Liver (tissue), 9 donors: Measurements from ENCODE around the gene PLXNA2. TPM values are rescaled to one million over a fixed set of nuclear protein-coding genes. Genes with fewer than 3 reads are reported as not detected.

ENCODE experiments used
- DNase-seq: peaks from one replicate; pipeline ENCODE4 v3.0.0-alpha.2; 2017; ENCODE audit warnings: low spot score
- H3K27ac ChIP-seq, 2 donors: one replicate each; pipeline ENCODE4 v1.7.0; 2013; ENCODE audit warnings: inconsistent platforms in 2 of 2, low read length in 2 of 2, control low read depth in 1 of 2, low read depth in 1 of 2, mild to moderate bottlenecking in 1 of 2
- H3K27me3 ChIP-seq, 4 donors: one replicate each; pipeline versions ENCODE4 v1.6.1 to v1.7.0; 2013; ENCODE audit warnings: low read length in 3 of 4, inconsistent platforms in 1 of 4, mild to moderate bottlenecking in 1 of 4, moderate library complexity in 1 of 4; ENCODE audit not compliant: control insufficient read depth in 4 of 4, insufficient read depth in 4 of 4
- H3K36me3 ChIP-seq, 4 donors: one replicate each; pipeline versions ENCODE4 v1.6.1 to v1.7.0; 2013; ENCODE audit warnings: low read length in 3 of 4, mild to moderate bottlenecking in 3 of 4, low read depth in 1 of 4, moderate library complexity in 1 of 4; ENCODE audit not compliant: control insufficient read depth in 4 of 4, insufficient read depth in 3 of 4
- H3K4me1 ChIP-seq, 4 donors: one replicate each; pipeline versions ENCODE4 v1.6.1 to v1.7.0; 2013; ENCODE audit warnings: low read length in 3 of 4, mild to moderate bottlenecking in 3 of 4, moderate library complexity in 1 of 4; ENCODE audit not compliant: control insufficient read depth in 4 of 4, insufficient read depth in 4 of 4
- H3K4me3 ChIP-seq, 3 donors: one replicate each; pipeline versions ENCODE4 v1.6.1 to v1.7.0; 2013; ENCODE audit warnings: low read length in 3 of 3, control low read depth in 1 of 3, low read depth in 1 of 3, mild to moderate bottlenecking in 1 of 3
- H3K9ac ChIP-seq, 2 donors: one replicate each; pipeline ENCODE4 v1.7.0; 2013; ENCODE audit warnings: low read length in 2 of 2, mild to moderate bottlenecking in 2 of 2, moderate library complexity in 2 of 2, control low read depth in 1 of 2, low read depth in 1 of 2
- H3K9me3 ChIP-seq, 4 donors: one replicate each; pipeline versions ENCODE4 v1.6.1 to v1.7.0; 2013; ENCODE audit warnings: low read length in 3 of 4; ENCODE audit not compliant: control insufficient read depth in 4 of 4
- EGR1 ChIP-seq, 2 donors: IDR thresholded peaks; 2 replicates each; pipeline ENCODE4 v1.6.1; 2016 to 2018; ENCODE audit warnings: antibody characterized with exemption in 2 of 2, low read depth in 2 of 2
- FOXA1 ChIP-seq: IDR thresholded peaks from 2 replicates; pipeline ENCODE4 v1.6.1; 2016; ENCODE audit warnings: antibody characterized with exemption
- FOXA2 ChIP-seq: IDR thresholded peaks from 2 replicates; pipeline ENCODE4 v1.6.1; 2016; ENCODE audit warnings: antibody characterized with exemption
- GABPA ChIP-seq, 2 donors: IDR thresholded peaks in 1 of 2; conservative IDR thresholded peaks in 1 of 2; 2 replicates each; pipeline ENCODE4 v1.6.1; 2016; ENCODE audit warnings: antibody characterized with exemption in 2 of 2, mild to moderate bottlenecking in 1 of 2, moderate library complexity in 1 of 2
- HNF4A ChIP-seq, 2 donors: conservative IDR thresholded peaks; 2 replicates each; pipeline ENCODE4 v1.6.1; 2016; ENCODE audit warnings: antibody characterized with exemption in 2 of 2, mild to moderate bottlenecking in 2 of 2
- HNF4G ChIP-seq: IDR thresholded peaks from 2 replicates; pipeline ENCODE4 v1.6.1; 2016; ENCODE audit warnings: antibody characterized with exemption
- JUND ChIP-seq, 2 donors: IDR thresholded peaks; 2 replicates each; pipeline ENCODE4 v1.6.1; 2016; ENCODE audit warnings: antibody characterized with exemption in 2 of 2
- RAD21 ChIP-seq, 2 donors: IDR thresholded peaks; 2 replicates each; pipeline ENCODE4 v1.6.1; 2016; ENCODE audit warnings: antibody characterized with exemption in 2 of 2, mild to moderate bottlenecking in 2 of 2
- RXRA ChIP-seq, 2 donors: IDR thresholded peaks; 2 replicates each; pipeline ENCODE4 v1.6.1; 2017 to 2018; ENCODE audit warnings: antibody characterized with exemption in 2 of 2, mild to moderate bottlenecking in 1 of 2
- SP1 ChIP-seq: IDR thresholded peaks from 2 replicates; pipeline ENCODE4 v1.6.1; 2018; ENCODE audit warnings: antibody characterized with exemption, mild to moderate bottlenecking
- YY1 ChIP-seq: IDR thresholded peaks from 2 replicates; pipeline ENCODE4 v1.6.1; 2016; ENCODE audit warnings: antibody characterized with exemption, mild to moderate bottlenecking
- WGBS: extraction: QIAGEN DNeasy Blood & Tissue Kit; methylation state at CpG from one replicate; pipeline ENCODE4 v1.1.7; 2013; 5-methylcytosine and 5-hydroxymethylcytosine counted together
- polyA plus RNA-seq, 2 donors: library from polyadenylated mRNA; stranded (reverse) in 1 of 2; unstranded in 1 of 2; fragments of 200-250 nt in 1 of 2; fragments of >200 nt in 1 of 2; fragmentation: Nextera tagmentation in 1 of 2; extraction: Ambion mirVana in 1 of 2; gene quantifications; one replicate each; pipeline versions ENCODE4 v1.2.1 to v1.2.3, GENCODE V29; 2013 to 2015
- total RNA-seq, 2 donors: library from RNA; depleted of rRNA; stranded (reverse); fragments of >200 nt; gene quantifications; one replicate each; pipeline ENCODE4 v1.2.3, GENCODE V29; 2014
- TF ChIP-seq, protein P1 (sequence below): IDR thresholded peaks from 2 replicates; pipeline ENCODE4 v1.6.1; 2016; ENCODE audit warnings: antibody characterized with exemption
- TF ChIP-seq, protein P2 (sequence below): IDR thresholded peaks from 2 replicates; pipeline ENCODE4 v1.6.1; 2016; ENCODE audit warnings: antibody characterized with exemption
- donor health status: healthy.
- donor health status: healthy.
- donor health status: healthy.
- donor health status: healthy.
- donor health status: healthy.

PLXNA2 gene
- total and polyA plus RNA-seq, 4 donors: 1.8 to 9.2 (median 2.8) TPM

DNA sequence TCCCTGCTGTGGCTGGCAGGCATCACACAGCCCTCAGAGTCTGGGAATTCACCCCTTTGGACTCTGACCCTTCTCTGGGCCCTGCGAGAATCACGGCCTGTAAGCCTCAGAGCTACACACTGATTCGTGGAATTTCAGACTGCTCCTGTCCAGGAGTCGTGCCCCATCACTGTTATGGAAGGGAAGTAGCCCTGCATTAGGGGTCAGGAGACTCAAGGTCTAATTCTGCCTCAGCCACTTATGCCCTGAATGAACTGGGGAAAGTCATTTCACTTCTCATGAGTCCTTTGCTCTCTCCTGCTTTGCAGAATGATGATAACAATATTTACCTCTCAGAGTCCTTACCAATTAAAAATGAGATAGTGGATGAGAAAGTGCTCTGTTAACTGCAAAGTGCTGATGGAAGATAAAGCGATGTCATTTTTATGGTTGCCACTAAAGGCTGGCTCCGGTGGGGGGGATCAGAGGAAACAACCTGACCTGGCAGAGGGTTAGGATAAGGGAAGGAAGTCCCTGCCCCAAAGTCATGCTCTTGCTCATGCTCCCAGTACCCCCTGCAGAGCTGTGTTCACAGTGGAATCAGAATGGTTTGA lies 184.7 kb downstream of the PLXNA2 start:
- Histone ChIP-seq H3K36me3 (no peaks in the 10 kb centered on the region), H3K4me3 (no peak overlapping the region), H3K27ac (no peak overlapping the region), H3K9ac (no peak overlapping the region), H3K27me3 (no peaks in the 10 kb centered on the region), H3K4me1 (peaks cover 1 to 14% (median 12%) of the 10 kb centered on the region in 4 donors), H3K9me3 (no peaks in the 10 kb centered on the region)
- no peak for DNase-seq
- WGBS: 36% methylated on average over 6 of the region's 6 CpGs
- TF ChIP-seq GABPA (IDR thresholded peaks at IDR 0.05 in 1 of 2, conservative IDR thresholded peaks at IDR 0.05 in 1 of 2) (no peak), SP1 (peak; percentile 64), HNF4A (conservative IDR thresholded peaks at IDR 0.05) (peak; percentile 92), HNF4G (peak; percentile 80), RAD21 (IDR thresholded peaks at IDR 0.05) (peak in 1 of 2 donors; percentile 49), JUND (IDR thresholded peaks at IDR 0.05) (peak in 1 of 2 donors; percentile 33), RXRA (IDR thresholded peaks at IDR 0.05) (peak in 1 of 2 donors; percentile 37), EGR1 (IDR thresholded peaks at IDR 0.05; ENCODE audit: low read depth in 2 of 2) (no peak)

DNA sequence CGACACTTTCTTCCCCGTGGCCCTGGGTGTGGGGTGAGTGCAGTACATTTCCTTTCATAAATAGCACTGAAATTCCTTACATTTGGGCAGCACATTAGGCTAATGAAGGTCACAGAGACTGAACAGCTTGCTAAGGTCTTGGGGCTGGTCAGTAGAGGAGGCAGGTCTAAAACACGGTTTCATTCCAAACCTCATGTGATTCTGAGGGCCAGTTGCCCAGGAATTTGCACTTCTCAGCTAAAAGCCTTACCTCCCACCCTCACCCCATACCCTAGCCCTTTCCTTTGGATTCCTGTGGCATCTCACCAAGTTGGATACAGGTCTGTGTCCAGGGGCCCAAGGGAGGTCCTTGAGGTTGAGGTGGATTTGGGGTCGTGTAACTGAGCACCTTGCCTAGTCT lies 185.4 kb downstream of the PLXNA2 start:
- Histone ChIP-seq H3K27me3 (no peaks in the 10 kb centered on the region), H3K27ac (no peak overlapping the region), H3K36me3 (no peaks in the 10 kb centered on the region), H3K4me3 (no peak overlapping the region), H3K9me3 (no peaks in the 10 kb centered on the region), H3K9ac (no peak overlapping the region), H3K4me1 (peaks cover 1 to 14% (median 12%) of the 10 kb centered on the region in 4 donors)
- DNase-seq: no peak
- 82% methylated on average over 4 of the region's 4 CpGs for WGBS
- TF ChIP-seq RXRA (IDR thresholded peaks at IDR 0.05): no peak
- TF ChIP-seq JUND (IDR thresholded peaks at IDR 0.05): no peak
- TF ChIP-seq FOXA2: no peak
- TF ChIP-seq, protein P1, sequence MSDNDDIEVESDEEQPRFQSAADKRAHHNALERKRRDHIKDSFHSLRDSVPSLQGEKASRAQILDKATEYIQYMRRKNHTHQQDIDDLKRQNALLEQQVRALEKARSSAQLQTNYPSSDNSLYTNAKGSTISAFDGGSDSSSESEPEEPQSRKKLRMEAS: no peak

DNA sequence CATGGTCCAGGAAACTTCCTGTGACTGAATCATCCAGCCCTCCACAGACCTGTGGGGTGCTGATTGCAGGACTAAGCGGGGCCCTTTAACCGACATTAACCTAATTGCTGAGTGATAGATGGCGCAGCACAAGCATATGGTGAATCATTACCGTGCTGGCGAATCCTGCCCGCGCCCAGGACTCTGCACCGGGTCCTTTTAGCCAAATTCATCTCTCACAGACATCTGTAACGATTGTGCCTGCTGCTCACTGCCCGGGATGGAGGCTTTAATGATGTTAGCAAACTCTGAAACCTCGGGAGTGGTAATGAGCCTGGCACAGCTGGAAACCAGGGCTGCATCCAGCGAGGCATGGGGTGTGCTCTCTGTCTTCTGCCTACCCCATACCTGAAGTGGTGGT lies 185.9 kb downstream of the PLXNA2 start:
- Histone ChIP-seq H3K4me3 (no peak overlapping the region), H3K27ac (no peak overlapping the region), H3K36me3 (no peaks in the 10 kb centered on the region), H3K9me3 (no peaks in the 10 kb centered on the region), H3K27me3 (no peaks in the 10 kb centered on the region), H3K9ac (no peak overlapping the region), H3K4me1 (peaks cover 1 to 14% (median 12%) of the 10 kb centered on the region in 4 donors)
- DNase-seq: no peak
- WGBS: 87% methylated on average over 12 of the region's 12 CpGs
- TF ChIP-seq, protein P2, sequence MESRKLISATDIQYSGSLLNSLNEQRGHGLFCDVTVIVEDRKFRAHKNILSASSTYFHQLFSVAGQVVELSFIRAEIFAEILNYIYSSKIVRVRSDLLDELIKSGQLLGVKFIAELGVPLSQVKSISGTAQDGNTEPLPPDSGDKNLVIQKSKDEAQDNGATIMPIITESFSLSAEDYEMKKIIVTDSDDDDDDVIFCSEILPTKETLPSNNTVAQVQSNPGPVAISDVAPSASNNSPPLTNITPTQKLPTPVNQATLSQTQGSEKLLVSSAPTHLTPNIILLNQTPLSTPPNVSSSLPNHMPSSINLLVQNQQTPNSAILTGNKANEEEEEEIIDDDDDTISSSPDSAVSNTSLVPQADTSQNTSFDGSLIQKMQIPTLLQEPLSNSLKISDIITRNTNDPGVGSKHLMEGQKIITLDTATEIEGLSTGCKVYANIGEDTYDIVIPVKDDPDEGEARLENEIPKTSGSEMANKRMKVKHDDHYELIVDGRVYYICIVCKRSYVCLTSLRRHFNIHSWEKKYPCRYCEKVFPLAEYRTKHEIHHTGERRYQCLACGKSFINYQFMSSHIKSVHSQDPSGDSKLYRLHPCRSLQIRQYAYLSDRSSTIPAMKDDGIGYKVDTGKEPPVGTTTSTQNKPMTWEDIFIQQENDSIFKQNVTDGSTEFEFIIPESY: no peak
- TF ChIP-seq, protein P1: no peak
- TF ChIP-seq FOXA1 (no peak), JUND (IDR thresholded peaks at IDR 0.05) (no peak), HNF4A (conservative IDR thresholded peaks at IDR 0.05) (no peak), RXRA (IDR thresholded peaks at IDR 0.05) (no peak), FOXA2 (no peak), YY1 (no peak), RAD21 (IDR thresholded peaks at IDR 0.05) (no peak), EGR1 (IDR thresholded peaks at IDR 0.05; ENCODE audit: low read depth in 2 of 2) (no peak), HNF4G (no peak)
